ENCODE measurements around the gene ACYP2.
"Not testable (repeated sequence)": the region's sequence is repeated elsewhere in the genome, so short reads cannot be mapped to it uniquely, and the experiment has no call there.

Gene ACYP2

DNA sequence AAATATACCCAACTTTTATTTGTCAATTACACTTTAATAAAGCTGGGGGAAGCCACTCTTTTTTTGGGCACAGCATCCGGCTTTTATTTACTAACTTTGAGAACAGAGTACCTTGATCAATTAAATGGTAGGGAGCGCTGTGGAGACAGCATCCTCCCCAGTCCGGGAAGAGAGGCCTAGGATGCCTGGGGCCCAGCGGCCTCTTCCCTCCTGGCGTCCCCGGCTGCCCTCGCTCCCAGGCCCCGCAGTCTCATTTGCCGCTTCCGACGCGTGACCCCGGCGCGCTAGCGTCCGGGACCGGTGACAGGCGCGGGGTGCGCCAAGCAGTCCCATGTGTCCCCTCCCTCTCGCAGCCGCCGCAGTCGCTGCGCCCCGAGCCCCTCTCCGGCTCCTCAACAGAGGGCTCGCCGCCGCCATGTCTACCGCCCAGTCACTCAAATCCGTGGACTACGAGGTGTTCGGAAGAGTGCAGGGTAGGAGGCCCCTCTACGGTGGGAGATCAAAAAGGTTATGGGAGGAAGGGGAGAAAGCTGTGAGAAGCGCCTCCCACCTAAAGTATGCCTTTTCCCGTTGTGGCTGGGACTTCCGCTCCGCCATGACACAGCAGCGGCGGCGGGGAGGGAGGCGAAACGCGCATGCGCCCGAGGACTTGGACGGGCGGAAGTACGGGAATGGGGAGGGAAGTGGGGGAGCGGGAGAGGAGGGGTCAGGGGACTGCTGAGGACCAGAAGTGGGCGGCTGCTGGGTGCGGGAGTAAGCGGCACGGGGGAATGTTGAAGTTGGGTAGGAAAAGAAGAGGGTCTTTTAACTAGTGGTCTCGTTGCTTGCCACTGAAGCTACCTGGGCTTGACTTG, at the start of gene ACYP2:
TSS of gene ACYP2 (plus strand) at position 332 of the 854 bp plus-strand sequence.
- DNase-seq = peak; percentile 95

DNA sequence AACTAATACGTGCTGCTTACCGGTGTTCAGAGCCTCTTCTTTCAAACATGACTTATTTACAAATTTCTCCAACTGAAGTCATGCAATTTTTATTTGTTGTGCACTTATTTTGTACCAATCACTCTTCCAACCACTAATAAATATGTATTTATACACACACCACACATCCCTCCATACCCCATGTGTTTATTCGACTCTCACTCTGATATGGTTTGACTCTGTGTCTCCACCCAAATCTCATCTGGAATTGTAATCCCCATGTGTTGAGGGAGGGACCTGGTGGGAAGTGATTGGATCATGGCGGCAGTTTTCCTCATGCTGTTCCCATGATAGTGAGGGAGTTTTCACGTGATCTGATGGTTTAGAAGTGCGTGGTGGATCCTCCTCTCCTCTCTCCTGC, 49.5 kb upstream of the ACYP2 start:
- DNase-seq = no peak

- DNase-seq = no peak
These were observed 47.5 kb upstream of the ACYP2 start for GRCh38 chr2:54067851-54068375.

DNA sequence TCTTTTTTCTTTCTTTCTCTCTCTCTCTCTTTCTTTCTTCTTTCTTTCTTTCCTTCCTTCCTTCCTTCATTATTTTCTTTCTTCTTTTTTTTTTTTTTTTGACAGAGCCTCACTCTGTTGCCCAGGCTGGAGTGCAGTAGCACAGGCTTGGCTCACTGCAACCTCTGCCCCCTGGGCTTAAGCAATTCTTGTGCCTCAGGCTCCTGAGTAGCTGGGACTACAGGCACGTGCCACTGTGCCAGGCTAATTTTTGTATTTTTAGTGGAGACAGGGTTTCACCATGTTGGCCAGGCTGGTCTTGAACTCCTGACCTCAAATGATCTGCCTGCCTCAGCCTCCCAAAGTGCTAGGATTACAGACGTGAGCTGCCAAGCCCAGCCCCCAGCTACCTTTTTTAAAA, 42.9 kb upstream of the ACYP2 start:
- DNase-seq = not testable (repeated sequence)

DNA sequence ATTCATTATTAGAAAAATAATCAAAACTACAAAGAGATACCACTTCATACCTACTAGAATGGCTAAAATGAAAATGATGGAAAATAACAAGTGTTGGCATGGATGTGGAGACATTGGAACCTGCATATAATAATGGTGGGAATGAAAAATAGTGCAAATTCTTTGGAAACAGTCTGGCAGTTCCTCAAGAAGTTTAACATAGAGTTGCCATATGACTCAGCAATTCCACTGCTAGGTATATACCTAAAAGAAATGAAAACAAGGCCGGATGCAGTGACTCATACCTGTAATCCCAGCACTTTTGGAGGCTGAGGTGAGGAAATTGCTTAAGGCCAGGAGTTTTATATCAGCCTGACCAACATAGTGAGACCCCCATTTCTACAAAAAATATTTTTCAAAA, 41.6 kb upstream of the ACYP2 start:
- DNase-seq = peak; percentile 86

- DNase-seq = peak; percentile 28
These were observed 40.6 kb upstream of the ACYP2 start for GRCh38 chr2:54074606-54075341.

DNA sequence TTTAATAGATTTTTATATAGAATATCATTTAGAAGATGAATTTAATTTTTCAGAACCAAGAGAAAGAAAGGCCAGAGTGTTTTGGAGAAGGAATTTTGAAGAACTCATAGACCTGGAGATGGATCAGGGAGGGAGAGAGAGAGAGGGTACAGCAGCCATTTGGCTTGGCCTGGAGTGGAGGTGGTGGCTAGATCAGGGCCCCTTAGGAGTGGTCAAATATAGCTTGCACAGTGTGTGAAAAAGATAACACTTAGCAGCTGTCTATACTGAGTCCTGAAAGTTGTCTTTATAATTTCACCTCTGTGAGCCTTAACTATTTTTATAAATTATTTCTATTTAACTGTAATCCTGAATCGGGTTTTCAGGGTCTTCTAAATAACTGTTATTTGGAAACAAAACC, 38.8 kb upstream of the ACYP2 start:
- no peak for DNase-seq

DNA sequence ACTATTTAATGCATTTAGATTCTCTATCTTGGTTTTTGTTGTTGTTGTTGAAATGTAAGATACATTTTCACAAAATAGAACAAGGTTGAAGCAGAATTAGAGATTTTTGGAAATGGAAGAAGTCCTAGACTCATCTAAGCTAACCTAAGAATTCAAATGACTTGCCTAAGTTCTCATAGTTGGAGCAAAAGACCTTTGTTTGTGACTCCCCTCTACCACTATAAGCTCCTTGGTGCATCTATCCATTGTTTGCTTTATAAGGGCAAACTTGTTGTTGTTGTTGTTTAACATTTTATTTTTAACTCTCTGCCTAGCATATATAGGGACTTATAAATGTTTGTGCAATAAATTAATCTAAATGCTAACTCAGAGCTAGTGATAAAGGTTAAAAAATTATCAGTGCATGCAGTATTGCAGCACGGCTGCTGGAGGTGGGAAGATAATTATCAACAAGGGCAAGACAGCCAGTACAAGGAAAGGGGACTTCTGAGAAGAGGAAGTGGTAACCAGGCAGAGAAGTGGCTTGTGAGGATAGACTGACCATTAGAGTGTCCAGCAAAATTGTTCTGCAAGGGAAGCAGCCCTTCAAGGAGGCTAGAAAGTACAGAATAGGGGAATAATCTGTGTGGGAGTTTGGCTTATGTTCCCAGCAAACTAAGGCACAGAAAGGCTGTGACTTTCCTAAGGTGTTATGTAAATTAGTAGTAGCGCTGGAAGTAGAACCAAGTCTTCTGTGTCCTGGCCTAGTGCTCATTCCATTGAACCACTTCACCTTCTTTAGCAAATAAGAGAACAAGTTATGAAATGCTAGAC, 38.1 kb upstream of the ACYP2 start:
- no peak for DNase-seq

DNA sequence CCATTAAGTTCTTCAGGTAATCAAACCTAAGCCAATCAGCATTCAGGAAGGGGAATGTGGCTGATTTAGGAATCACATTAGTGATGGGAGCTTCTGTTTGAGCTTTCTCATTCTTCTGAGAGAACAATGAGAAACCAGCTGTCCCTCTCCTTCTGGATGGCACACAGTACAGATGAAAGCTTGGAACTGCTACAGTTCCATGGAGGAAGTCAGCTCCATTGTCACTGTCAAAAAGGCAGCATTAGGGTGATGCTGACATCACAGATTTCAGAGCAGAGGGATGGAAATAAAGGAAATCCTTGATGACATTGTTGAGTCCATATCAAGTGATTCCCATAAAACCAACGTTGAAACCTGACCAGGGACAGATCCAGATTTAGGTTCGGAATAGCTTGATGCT, 36.1 kb upstream of the ACYP2 start:
- no peak for DNase-seq

DNA sequence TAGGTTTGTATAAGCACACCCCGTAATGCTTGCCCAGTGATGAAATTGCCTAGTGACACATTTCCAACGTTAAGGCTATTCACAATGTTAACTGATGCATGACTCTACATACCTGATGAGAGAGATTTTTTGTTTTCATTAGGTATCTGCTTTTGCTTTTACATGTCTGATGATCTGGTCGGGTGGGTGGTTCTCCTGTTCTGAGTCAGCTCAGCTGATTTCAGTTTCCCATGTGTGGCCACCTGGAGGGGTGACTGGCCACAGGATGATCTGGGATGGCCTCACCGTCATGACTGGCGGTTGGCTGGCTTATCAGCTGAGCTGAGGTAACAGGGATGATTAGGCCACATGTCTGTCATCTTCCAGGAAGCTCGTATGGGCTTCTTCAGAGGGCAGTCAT, 33.8 kb upstream of the ACYP2 start:
- DNase-seq = peak; percentile 93

GRCh38 chr2:54083021-54083420, 32.4 kb upstream of the ACYP2 start:
- DNase-seq = no peak

DNA sequence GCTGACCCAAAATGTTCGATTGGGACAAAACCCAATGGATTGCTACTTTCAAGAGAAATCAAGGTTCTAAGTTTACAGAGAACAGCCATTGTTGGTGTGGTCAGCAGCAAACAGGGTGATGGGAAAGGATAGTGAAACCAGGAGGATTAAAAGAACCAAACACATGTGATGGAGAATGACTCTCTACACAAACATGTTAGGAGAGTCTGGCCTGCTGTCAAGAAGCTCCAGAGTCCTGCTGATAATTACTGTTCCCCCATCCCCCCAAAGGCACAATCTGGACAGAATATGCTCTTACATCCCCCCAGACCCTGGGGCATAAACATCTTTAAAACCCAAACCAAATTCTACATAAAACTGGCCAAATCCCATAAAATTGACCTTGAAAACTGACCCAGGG, 32.0 kb upstream of the ACYP2 start:
- no peak for DNase-seq

- no peak for DNase-seq
These were observed 30.8 kb upstream of the ACYP2 start for GRCh38 chr2:54084600-54084999.

DNA sequence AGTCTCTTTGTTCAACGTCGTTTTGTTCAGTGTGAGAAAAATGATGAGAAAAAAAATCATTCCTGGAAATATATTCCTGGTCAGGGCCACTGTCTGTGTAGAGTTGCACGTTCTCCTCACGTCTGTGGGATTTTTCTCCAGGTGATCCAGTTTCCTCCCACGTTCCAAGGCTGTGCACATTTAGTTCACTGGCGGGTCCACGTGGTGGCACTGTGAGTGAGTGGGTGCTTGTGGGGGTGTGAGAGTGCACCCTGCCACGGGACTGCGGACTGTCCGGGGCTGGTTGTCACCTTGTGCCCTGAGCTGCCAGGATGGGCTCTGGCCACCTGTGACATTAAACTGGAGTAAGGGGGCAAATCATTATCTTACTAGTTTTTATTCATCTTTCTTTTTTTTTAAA, 30.3 kb upstream of the ACYP2 start:
- no peak for DNase-seq

DNA sequence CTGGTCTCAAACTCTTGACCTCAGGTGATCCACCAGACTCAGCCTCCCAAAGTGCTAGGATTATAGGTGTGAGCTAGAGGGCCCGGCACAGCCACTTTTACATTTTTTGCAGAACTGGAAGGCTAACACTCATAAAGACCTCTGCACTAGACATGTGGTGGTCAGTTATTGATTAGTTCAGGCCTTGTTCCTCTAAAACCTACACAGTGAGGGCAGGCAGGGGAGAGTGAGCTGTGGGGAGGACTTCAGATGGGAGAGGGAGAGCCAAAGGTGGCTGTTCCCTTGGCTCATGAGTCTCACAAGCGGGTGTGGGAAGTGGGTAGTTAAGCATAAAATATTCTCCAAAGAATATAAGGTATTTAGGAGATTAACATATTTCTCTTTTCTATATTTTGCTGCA, 29.3 kb upstream of the ACYP2 start:
- DNase-seq = no peak

DNA sequence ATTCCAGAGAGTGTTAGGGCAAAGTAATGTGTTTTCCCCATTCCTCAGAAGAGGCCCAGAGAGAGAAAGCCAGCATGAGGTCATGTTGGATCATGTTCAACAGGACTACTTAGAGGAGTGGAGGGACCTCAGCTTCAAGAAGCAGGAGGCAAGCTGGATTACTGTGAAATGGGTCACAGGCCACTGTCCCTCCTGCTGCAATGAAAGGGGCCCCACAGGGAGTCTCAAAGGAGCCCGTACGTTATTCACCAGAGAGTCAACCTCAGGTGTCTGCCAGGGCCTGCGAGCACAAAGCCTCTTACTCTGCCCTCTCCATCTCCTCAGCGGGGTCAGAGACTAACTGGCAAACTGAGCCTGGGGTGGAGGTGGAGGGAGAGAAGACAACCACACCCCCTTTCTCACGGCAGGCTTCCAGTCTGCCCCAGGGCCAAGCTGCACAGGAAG, 27.2 kb upstream of the ACYP2 start:
- DNase-seq = no peak

DNA sequence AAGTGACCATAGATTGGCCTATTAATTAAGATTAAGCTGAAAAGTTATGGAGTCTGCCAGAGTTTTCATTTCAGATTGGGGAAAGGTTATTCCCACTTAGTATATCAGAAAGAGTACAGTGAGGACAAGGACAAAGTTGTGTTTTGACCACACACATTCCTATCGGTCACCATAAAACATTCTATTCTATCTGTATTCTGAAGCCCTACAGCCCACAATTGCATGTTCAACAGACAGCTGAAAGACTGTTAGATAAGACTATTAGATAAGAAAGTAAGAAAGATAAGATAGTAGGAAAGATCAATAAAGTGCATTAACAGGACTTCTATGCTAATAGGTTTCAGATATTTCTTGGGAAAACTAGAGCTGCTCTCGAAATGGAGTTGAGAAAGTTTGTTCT, 26.7 kb upstream of the ACYP2 start:
- no peak for DNase-seq

- DNase-seq = no peak
These were observed 24.8 kb upstream of the ACYP2 start for GRCh38 chr2:54090521-54091117.

- DNase-seq = no peak
These were observed 22.5 kb upstream of the ACYP2 start for GRCh38 chr2:54092940-54093339.

GRCh38 chr2:54095406-54095805, 20.0 kb upstream of the ACYP2 start:
- not testable (repeated sequence) for DNase-seq

DNA sequence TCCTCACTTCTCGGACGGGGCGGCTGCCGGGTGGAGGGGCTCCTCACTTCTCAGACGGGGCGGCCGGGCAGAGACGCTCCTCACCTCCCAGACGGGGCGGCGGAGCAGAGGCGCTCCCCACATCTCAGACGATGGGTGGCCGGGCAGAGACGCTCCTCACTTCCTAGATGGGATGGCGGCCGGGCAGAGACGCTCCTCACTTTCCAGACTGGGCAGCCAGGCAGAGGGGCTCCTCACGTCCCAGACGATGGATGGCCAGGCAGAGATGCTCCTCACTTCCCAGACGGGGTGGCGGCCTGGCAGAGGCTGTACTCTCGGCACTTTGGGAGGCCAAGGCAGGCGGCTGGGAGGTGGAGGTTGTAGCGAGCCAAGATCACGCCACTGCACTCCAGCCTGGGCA, 19.3 kb upstream of the ACYP2 start:
- DNase-seq = not testable (repeated sequence)

- no peak for DNase-seq
These were observed 18.3 kb upstream of the ACYP2 start for GRCh38 chr2:54097124-54097523.

DNA sequence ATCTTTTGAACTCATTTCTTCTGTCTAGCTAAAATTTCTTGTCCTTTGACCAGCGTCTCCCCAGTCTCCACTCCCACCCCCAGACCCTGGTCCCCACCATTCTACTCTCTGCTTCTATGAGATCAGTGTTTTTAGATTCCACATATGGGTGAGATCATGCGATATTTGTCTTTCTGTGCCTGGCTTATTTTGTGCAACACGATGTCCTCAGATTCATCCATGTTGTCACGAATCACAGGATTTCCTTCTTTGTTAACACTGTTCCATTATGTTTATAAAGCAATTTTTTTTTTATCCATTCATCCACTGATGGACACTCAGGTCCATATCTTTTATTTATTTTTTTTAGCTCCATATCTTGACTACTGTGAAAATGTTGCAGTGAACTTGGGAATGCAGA, 16.0 kb upstream of the ACYP2 start:
- DNase-seq = no peak
